K562 (cell line): Measurements from ENCODE around the gene ZNF627. TPM values are rescaled to one million over a fixed set of nuclear protein-coding genes. Genes with fewer than 3 reads are reported as not detected.

Source experiments
- ATAC-seq: fragments of 200-7000 bp; cut with Tn5 transposase; 3 replicates; pipeline ENCODE4 v1.9.1; 2020; ENCODE audit warnings: moderate library complexity
- BruUV-seq: library from RNA; stranded (reverse); fragments of 400-500 nt; replicated peaks from 2 replicates; lab custom pipeline; 2021; lab: Mats Ljungman, UMichigan
- CTCF ChIA-PET: fragments of 300-600 bp; formaldehyde crosslinking; extraction: SDS; loops from one replicate; lab custom pipeline; 2021; ENCODE audit warnings: low intra/inter-chr PET ratio; lab: Yijun Ruan, JAX
- POLR2A ChIA-PET: fragments of 300-600, 350-650 bp; sonication (Branson Sonifier 250); formaldehyde crosslinking; extraction: SDS; loops from one replicate; lab custom pipeline; 2021; ENCODE audit warnings: antibody characterized with exemption, inconsistent platforms; lab: Yijun Ruan, JAX
- DNase-seq, 4 experiments: peaks; one replicate each; pipeline versions ENCODE4 v3.0.0 to v3.0.0-alpha.2; 2011 to 2018; ENCODE audit warnings: low spot score in 3 of 4, mixed read lengths in 3 of 4; ENCODE audit errors: extremely low read depth in 1 of 4
- FAIRE-seq: peaks from 2 replicates; lab custom pipeline; 2011; peaks lifted over from hg19 to GRCh38; lab: Jason Lieb, UNC
- H2AFZ ChIP-seq: 2 replicates; pipeline ENCODE4 v1.6.0; 2011; ENCODE audit warnings: low read depth, low read length, control low read depth, inconsistent platforms
- H3K27ac ChIP-seq: fragments of 200-600 bp; 3 replicates; pipeline ENCODE4 v1.8.0; 2011; ENCODE audit warnings: low read depth, mild to moderate bottlenecking, control low read depth, inconsistent platforms, low read length, moderate library complexity, mixed read lengths; ENCODE audit errors: extremely low read depth
- H3K27me3 ChIP-seq, 2 experiments: fragments of 300-600 bp in 1 of 2; 2 replicates in 1 of 2; 3 replicates in 1 of 2; pipeline versions ENCODE4 v1.6.0 to v1.8.0; 2011; ENCODE audit warnings: inconsistent platforms in 2 of 2, low read length in 2 of 2, mild to moderate bottlenecking in 1 of 2, mixed read lengths in 1 of 2, moderate library complexity in 1 of 2; ENCODE audit not compliant: control insufficient read depth in 2 of 2, insufficient read depth in 2 of 2
- H3K36me3 ChIP-seq: fragments of 300-600 bp; 3 replicates; pipeline ENCODE4 v1.8.0; 2011; ENCODE audit warnings: mild to moderate bottlenecking, low read length, inconsistent platforms; ENCODE audit not compliant: control insufficient read depth, insufficient read depth
- H3K4me1 ChIP-seq, 2 experiments: fragments of 200-600 bp in 1 of 2; replicated peaks in 1 of 2; 2 replicates in 1 of 2; 3 replicates in 1 of 2; pipeline versions ENCODE4 v1.5.1 to v1.8.0; 2011; ENCODE audit warnings: inconsistent platforms in 2 of 2, low read length in 2 of 2, mild to moderate bottlenecking in 1 of 2, mixed read lengths in 1 of 2, moderate library complexity in 1 of 2; ENCODE audit not compliant: control insufficient read depth in 2 of 2, insufficient read depth in 2 of 2
- H3K4me2 ChIP-seq: 2 replicates; pipeline ENCODE4 v1.6.1; 2011; ENCODE audit warnings: low read length, control low read depth, inconsistent platforms, mixed read lengths; ENCODE audit not compliant: insufficient read depth
- H3K4me3 ChIP-seq: fragments of 200-600 bp; sonication (generic), shearing (Covaris generic); 2 replicates; pipeline ENCODE4 v1.5.1; 2016; ENCODE audit warnings: control low read depth, inconsistent platforms
- H3K79me2 ChIP-seq: fragments of 200-600 bp; 3 replicates; pipeline ENCODE4 v1.8.0; 2011; ENCODE audit warnings: low read length, inconsistent platforms; ENCODE audit not compliant: control insufficient read depth, insufficient read depth
- H3K9ac ChIP-seq, 2 experiments: 2 replicates each; pipeline versions ENCODE4 v1.6.0 to v1.6.1; 2011; ENCODE audit warnings: low read depth in 2 of 2, low read length in 2 of 2, control low read depth in 1 of 2, inconsistent platforms in 1 of 2, mild to moderate bottlenecking in 1 of 2, mixed read lengths in 1 of 2; ENCODE audit not compliant: insufficient read depth in 1 of 2
- H3K9me1 ChIP-seq: one replicate; pipeline ENCODE4 v1.6.0; 2011; ENCODE audit warnings: inconsistent platforms, mild to moderate bottlenecking, low read length, moderate library complexity; ENCODE audit not compliant: control insufficient read depth, insufficient read depth
- H3K9me3 ChIP-seq: replicated peaks from 2 replicates; pipeline ENCODE4 v1.5.1; 2011; ENCODE audit warnings: low read depth, low read length, inconsistent platforms; ENCODE audit not compliant: control insufficient read depth, insufficient read depth
- H4K20me1 ChIP-seq: replicated peaks from 2 replicates; pipeline ENCODE4 v1.6.1; 2011; ENCODE audit warnings: low read length, inconsistent platforms, mixed read lengths; ENCODE audit not compliant: control insufficient read depth, insufficient read depth
- ADNP ChIP-seq: fragments of 200-800 bp; sonication (Bioruptor generic); IDR thresholded peaks from 2 replicates; pipeline ENCODE4 v1.6.1; 2016; ENCODE audit warnings: missing genetic modification characterization, missing compliant biosample characterization
- CBX1 ChIP-seq: sonication (generic); IDR thresholded peaks from 2 replicates; pipeline ENCODE4 v1.6.1; 2016; ENCODE audit warnings: antibody characterized with exemption, low read depth, mild to moderate bottlenecking
- DEAF1 ChIP-seq: fragments of 450-650 bp; formaldehyde crosslinking; IDR thresholded peaks from 2 replicates; pipeline ENCODE4 v1.4.0; 2020; ENCODE audit warnings: mild to moderate bottlenecking, moderate library complexity
- ELK1 ChIP-seq: sonication (generic); formaldehyde crosslinking; IDR thresholded peaks from 2 replicates; pipeline ENCODE4 v1.8.1; 2022; ENCODE audit warnings: missing genetic modification reagents
- JUN ChIP-seq, 2 experiments: sonication (generic) in 1 of 2; formaldehyde crosslinking in 1 of 2; IDR thresholded peaks; 2 replicates each; pipeline versions ENCODE4 v1.6.1 to v1.8.0; 2012 to 2022; ENCODE audit warnings: borderline replicate concordance in 2 of 2, mild to moderate bottlenecking in 2 of 2, improper control_type of control experiment in 1 of 2, low read depth in 1 of 2, low read length in 1 of 2, missing genetic modification reagents in 1 of 2
- PPARD ChIP-seq: fragments of 250-450 bp; sonication (Bioruptor Pico); IDR thresholded peaks from 2 replicates; pipeline ENCODE4 v1.8.0; 2022; ENCODE audit warnings: inconsistent platforms, mild to moderate bottlenecking, moderate library complexity
- RBM25 ChIP-seq: fragments of 200-400 bp; formaldehyde crosslinking; IDR thresholded peaks from 2 replicates; pipeline ENCODE4 v1.6.1; 2018; ENCODE audit warnings: low read length, low read depth, moderate library complexity; ENCODE audit not compliant: severe bottlenecking
- TEAD4 ChIP-seq, 2 experiments: sonication (generic) in 1 of 2; formaldehyde crosslinking in 1 of 2; IDR thresholded peaks; 2 replicates each; pipeline versions ENCODE4 v1.6.1 to v1.8.0; 2012 to 2022; ENCODE audit warnings: borderline replicate concordance in 1 of 2, inconsistent platforms in 1 of 2, low read length in 1 of 2, mild to moderate bottlenecking in 1 of 2, missing genetic modification reagents in 1 of 2
- TRIM24 ChIP-seq, 2 experiments: fragments of 450-650 bp; IDR thresholded peaks; 2 replicates each; pipeline ENCODE4 v1.6.1; 2016
- TRIM28 ChIP-seq: fragments of 450-650 bp; IDR thresholded peaks from 2 replicates; pipeline ENCODE4 v1.6.1; 2017
- ZNF592 ChIP-seq: fragments of 450-650 bp; IDR thresholded peaks from 2 replicates; pipeline ENCODE4 v1.6.1; 2017; ENCODE audit warnings: antibody characterized with exemption, mild to moderate bottlenecking
- WGBS: fragments of 100-300 bp; shearing (Covaris generic); methylation state at CpG from one replicate; pipeline ENCODE4 v1.1.6; 2016; ENCODE audit warnings: low coverage, mixed read lengths; ENCODE audit not compliant: insufficient coverage; ENCODE audit errors: missing lambda C conversion rate; 5-methylcytosine and 5-hydroxymethylcytosine counted together
- in situ Hi-C: fragments of 300-500 bp; cut with MboI; formaldehyde crosslinking; loops from 4 replicates; pipeline ENCODE4 v1.15.0; 2018; ENCODE audit warnings: inconsistent platforms, mixed read lengths
- intact Hi-C: fragments of 100-400 bp; cut with micrococcal nuclease; formaldehyde crosslinking; loops from 2 replicates; pipeline ENCODE4 v1.14.2; 2022
- polyA plus RNA-seq, 8 experiments: library from polyadenylated mRNA; depleted of rRNA in 4 of 8; stranded (reverse) in 5 of 8; unstranded in 3 of 8; fragments of >200 nt; fragmentation: Nextera tagmentation in 2 of 8; fragmentation: Illumina TruSeq in 1 of 8; extraction: Ambion mirVana in 2 of 8; extraction: Trizol in 1 of 8; gene quantifications; 2 replicates each; pipeline versions ENCODE4 v1.2.1 to v1.2.3, GENCODE V29; 2011 to 2014; ENCODE audit warnings: inconsistent platforms in 1 of 8, missing spikeins in 1 of 8
- total RNA-seq, 7 experiments: library from RNA; depleted of rRNA in 6 of 7; stranded (reverse); fragments of >200 nt in 6 of 7; fragmentation: Illumina TruSeq in 2 of 7; extraction: Trizol in 2 of 7; gene quantifications; 2 replicates each; pipeline versions ENCODE4 v1.2.1 to v1.2.3, GENCODE V29; 2011 to 2021; ENCODE audit warnings: low replicate concordance in 1 of 7

ZNF627 gene
- total and polyA plus RNA-seq, 9 of the 15 experiments (the other 6 are each of a cell fraction or from before 2014, with no cell fraction given): 6.4 to 19.9 (median 10.6) TPM

GRCh38 chr19:11652492-11652891, 55.2 kb downstream of the ZNF627 start (continued):
- TF ChIP-seq CBX1 (peak; percentile 57; the same call in 1 of the 2 replicates), TRIM28 (peak; percentile 86), RBM25 (peak; percentile 59), TEAD4 (IDR thresholded peaks at IDR 0.05; ENCODE audit: low read length) (peak; percentile 31; the same call in 1 of the 2 replicates), TEAD4 (CRISPR knock-in tag; IDR thresholded peaks at IDR 0.05; ENCODE audit: borderline replicate concordance) (no peak), ADNP (peak; percentile 46; the same call in 1 of the 2 replicates), TRIM24 (IDR thresholded peaks at IDR 0.05) (0 out of 4 replicates have a peak, but pooled peaks of 1 of the 2 experiments have one; percentile 45), DEAF1 (CRISPR knock-in tag) (no peak), JUN (IDR thresholded peaks at IDR 0.05; ENCODE audit: borderline replicate concordance, low read depth, low read length) (0 out of 2 replicates have a peak, but pooled peaks have one; percentile 10), JUN (CRISPR knock-in tag; IDR thresholded peaks at IDR 0.05; ENCODE audit: borderline replicate concordance) (no peak)

- ChIA-PET POLR2A (interaction anchor here (1.1 kb wide), 1 partner anchor 15 kb away, joined by 3 read pairs; no protein-coding TSS in a partner anchor), CTCF (no interaction called here)
- no peaks in the 10 kb centered on the region for H4K20me1 ChIP-seq
- H3K4me2 ChIP-seq: no peak overlapping the region
- H3K9ac ChIP-seq: no peak overlapping the region
- in situ Hi-C loops (no loop called here), intact Hi-C loops (no loop called here)
- no peaks in the 10 kb centered on the region for H3K27me3 ChIP-seq
- peaks cover 12% of the 10 kb centered on the region for H3K9me3 ChIP-seq
- 40% methylated on average over 3 of the region's 3 CpGs for WGBS
- DNase-seq (no peak), ATAC-seq (no peak), FAIRE-seq (no peak)
- H3K79me2 ChIP-seq: no peaks in the 10 kb centered on the region
- H3K4me3 ChIP-seq: no peak overlapping the region
- H3K4me1 ChIP-seq: no peaks in the 10 kb centered on the region
- TSS peak; percentile 26 for BruUV-seq
- no peak overlapping the region for H2AFZ ChIP-seq
- no peaks in the 10 kb centered on the region for H3K9me1 ChIP-seq
- H3K27ac ChIP-seq: no peak overlapping the region
- peaks cover 21% of the 10 kb centered on the region for H3K36me3 ChIP-seq
- no peak for TF ChIP-seq PPARD (CRISPR knock-in tag)
- no peak for TF ChIP-seq ELK1
- no peak for TF ChIP-seq ZNF592
Observed at GRCh38 chr19:11656535-11656934, 59.3 kb downstream of the ZNF627 start.
